ENCODE results near the gene HLX. TPM values are rescaled to one million over a fixed set of nuclear protein-coding genes. Genes with fewer than 3 reads are reported as not detected.

HLX gene
- total and polyA plus RNA-seq, 9 of the 15 experiments (the other 6 are each of a cell fraction or from before 2014, with no cell fraction given): 0.10 to 3.0 (median 1.6) TPM

DNA sequence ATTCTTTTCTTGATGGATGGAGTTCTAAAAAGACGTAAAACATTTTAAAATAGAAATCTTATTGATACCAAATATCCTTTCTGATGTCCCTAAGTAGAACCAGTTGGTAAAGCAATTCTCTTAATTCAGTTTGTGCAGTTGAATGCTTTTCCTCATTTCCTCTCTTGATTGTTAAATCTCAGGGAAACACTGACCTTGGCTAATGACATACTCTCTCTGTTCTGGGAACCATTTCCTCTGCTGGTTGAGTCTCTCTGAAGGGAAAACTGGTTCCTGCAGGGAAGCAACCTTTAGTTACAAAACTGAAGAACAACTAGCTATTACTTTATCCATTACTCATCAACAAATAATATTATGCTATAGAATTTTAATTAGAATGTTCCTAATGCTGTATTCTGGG, 36.7 kb downstream of the HLX start (continued):
- TF ChIP-seq, protein P1, sequence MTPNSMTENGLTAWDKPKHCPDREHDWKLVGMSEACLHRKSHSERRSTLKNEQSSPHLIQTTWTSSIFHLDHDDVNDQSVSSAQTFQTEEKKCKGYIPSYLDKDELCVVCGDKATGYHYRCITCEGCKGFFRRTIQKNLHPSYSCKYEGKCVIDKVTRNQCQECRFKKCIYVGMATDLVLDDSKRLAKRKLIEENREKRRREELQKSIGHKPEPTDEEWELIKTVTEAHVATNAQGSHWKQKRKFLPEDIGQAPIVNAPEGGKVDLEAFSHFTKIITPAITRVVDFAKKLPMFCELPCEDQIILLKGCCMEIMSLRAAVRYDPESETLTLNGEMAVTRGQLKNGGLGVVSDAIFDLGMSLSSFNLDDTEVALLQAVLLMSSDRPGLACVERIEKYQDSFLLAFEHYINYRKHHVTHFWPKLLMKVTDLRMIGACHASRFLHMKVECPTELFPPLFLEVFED (CRISPR knock-in tag; conservative IDR thresholded peaks at IDR 0.05): no peak
- TF ChIP-seq GATAD2A (IDR thresholded peaks at IDR 0.05) (no peak), CHD4 (IDR thresholded peaks at IDR 0.05; ENCODE audit: insufficient read depth, insufficient replicate concordance, low read depth, low read length, poor library complexity, severe bottlenecking) (no peak)

- POLR2A ChIA-PET: no interaction called here
- no peak for FAIRE-seq
These were observed 37.9 kb downstream of the HLX start for GRCh38 chr1:220917101-220917500.

More at GRCh38 chr1:220917101-220917500, 37.9 kb downstream of the HLX start:
- Histone ChIP-seq H3K79me2 (ENCODE audit: control insufficient read depth, insufficient read depth, low read length) (no peaks in the 10 kb centered on the region), H3K9me1 (ENCODE audit: control insufficient read depth, insufficient read depth, low read length) (no peaks in the 10 kb centered on the region), H3K9ac (ENCODE audit: insufficient read depth in 1 of 2, low read depth in 2 of 2, low read length in 2 of 2) (no peak overlapping the region), H3K4me3 (no peak overlapping the region), H2AFZ (ENCODE audit: low read depth, low read length) (no peak overlapping the region), H3K4me2 (ENCODE audit: insufficient read depth, low read length) (no peak overlapping the region), H3K9me3 (replicated peaks; ENCODE audit: control insufficient read depth, insufficient read depth, low read depth, low read length) (no peaks in the 10 kb centered on the region), H4K20me1 (replicated peaks; ENCODE audit: control insufficient read depth, insufficient read depth, low read length) (no peaks in the 10 kb centered on the region), H3K4me1 (replicated peaks in 1 of 2; ENCODE audit: control insufficient read depth in 2 of 2, insufficient read depth in 2 of 2, low read length in 2 of 2) (no peaks in the 10 kb centered on the region), H3K27ac (ENCODE audit: extremely low read depth, low read depth, low read length) (no peak overlapping the region), H3K36me3 (ENCODE audit: control insufficient read depth, insufficient read depth, low read length) (no peaks in the 10 kb centered on the region), H3K27me3 (ENCODE audit: control insufficient read depth in 2 of 2, insufficient read depth in 2 of 2, low read length in 2 of 2) (no peaks in the 10 kb centered on the region)
- BruUV-seq (replicated peaks): no TSS peak
- TF ChIP-seq ETS1 (conservative IDR thresholded peaks at IDR 0.05; ENCODE audit: control insufficient read depth, low read depth, low read length) (no peak), CLOCK (CRISPR knock-in tag; IDR thresholded peaks at IDR 0.05; ENCODE audit: borderline replicate concordance) (no peak), HSF4 (CRISPR knock-in tag; IDR thresholded peaks at IDR 0.05; ENCODE audit: borderline replicate concordance) (no peak), TBP (optimal IDR thresholded peaks at IDR 0.05; ENCODE audit: low read depth, low read length) (no peak)
- DNase-seq (ENCODE audit: extremely low read depth in 1 of 4, low spot score in 3 of 4): no peak
- WGBS (ENCODE audit: insufficient coverage, low coverage, missing lambda C conversion rate): 1% methylated on average over 5 of the region's 5 CpGs
- no peak for ATAC-seq
- CTCF ChIA-PET (ENCODE audit: low intra/inter-chr PET ratio): no interaction called here
- intact Hi-C loops (cut with micrococcal nuclease) (no loop called here), in situ Hi-C loops (cut with MboI) (no loop called here)

Measured in K562 (cell line).